Adipocyte (in vitro differentiated cells): Measurements from ENCODE around the gene NEK2.
"Not testable (repeated sequence)": the region's sequence is repeated elsewhere in the genome, so short reads cannot be mapped to it uniquely, and the experiment has no call there.

Experiments used
- DNase-seq: peaks from one replicate; pipeline ENCODE4 v3.0.0-alpha.2; 2015; ENCODE audit warnings: low read depth
- H3K27me3 ChIP-seq: replicated peaks from 2 replicates; pipeline ENCODE4 v1.7.0; 2013; ENCODE audit warnings: mild to moderate bottlenecking, low read length, moderate library complexity; ENCODE audit not compliant: control insufficient read depth, insufficient read depth
- H3K36me3 ChIP-seq: 2 replicates; pipeline ENCODE4 v1.7.0; 2013; ENCODE audit warnings: low read length, mild to moderate bottlenecking, moderate library complexity; ENCODE audit not compliant: control insufficient read depth, insufficient read depth, severe bottlenecking
- H3K4me1 ChIP-seq: 2 replicates; pipeline ENCODE4 v1.7.0; 2013; ENCODE audit warnings: mild to moderate bottlenecking, low read length, moderate library complexity; ENCODE audit not compliant: control insufficient read depth, insufficient read depth
- H3K4me3 ChIP-seq: 2 replicates; pipeline ENCODE4 v1.7.0; 2013; ENCODE audit warnings: mild to moderate bottlenecking, low read length, moderate library complexity
- H3K9ac ChIP-seq: 2 replicates; pipeline ENCODE4 v1.7.0; 2013; ENCODE audit warnings: mild to moderate bottlenecking, low read length, moderate library complexity
- H3K9me3 ChIP-seq: 2 replicates; pipeline ENCODE4 v1.7.0; 2013; ENCODE audit warnings: mild to moderate bottlenecking, low read length, moderate library complexity; ENCODE audit not compliant: control insufficient read depth

NEK2 gene

GRCh38 chr1:211675230-211676105, at the start of gene NEK2:
Gene NEK2, minus strand, starts transcription at chr1:211675621. Its CDS starts 142 bp downstream, at chr1:211675479.
- H3K36me3 ChIP-seq = no peaks in the 10 kb centered on the region
- H3K4me1 ChIP-seq = peaks cover 4% of the 10 kb centered on the region
- H3K27me3 ChIP-seq = no peaks in the 10 kb centered on the region
- peak within 1 kb of the TSS; percentile 94 for H3K4me3 ChIP-seq
- peak; percentile 95 for DNase-seq
- H3K9ac ChIP-seq = peak within 1 kb of the TSS; percentile 59
- no peaks in the 10 kb centered on the region for H3K9me3 ChIP-seq

- H3K36me3 ChIP-seq = no peaks in the 10 kb centered on the region
- peaks cover 5% of the 10 kb centered on the region for H3K27me3 ChIP-seq
- no peak overlapping the region for H3K9ac ChIP-seq
- H3K4me3 ChIP-seq = no peak overlapping the region
- no peak for DNase-seq
- H3K4me1 ChIP-seq = peaks cover 5% of the 10 kb centered on the region
- H3K9me3 ChIP-seq = no peaks in the 10 kb centered on the region
Measured at GRCh38 chr1:211724687-211725196, 49.3 kb upstream of the NEK2 start.

GRCh38 chr1:211723273-211723672, 47.9 kb upstream of the NEK2 start:
- H3K9me3 ChIP-seq = no peaks in the 10 kb centered on the region
- H3K9ac ChIP-seq = no peak overlapping the region
- no peak for DNase-seq
- H3K36me3 ChIP-seq = no peaks in the 10 kb centered on the region
- H3K27me3 ChIP-seq = peaks cover 5% of the 10 kb centered on the region
- H3K4me3 ChIP-seq = no peak overlapping the region
- H3K4me1 ChIP-seq = peaks cover 5% of the 10 kb centered on the region

GRCh38 chr1:211722277-211723175, 47.1 kb upstream of the NEK2 start:
- peak; percentile 34 for DNase-seq
- Histone ChIP-seq H3K4me1 (peaks cover 5% of the 10 kb centered on the region), H3K36me3 (no peaks in the 10 kb centered on the region), H3K9ac (no peak overlapping the region), H3K4me3 (no peak overlapping the region), H3K27me3 (peaks cover 5% of the 10 kb centered on the region), H3K9me3 (no peaks in the 10 kb centered on the region)

- not testable (repeated sequence) for H3K9ac ChIP-seq, DNase-seq, H3K27me3 ChIP-seq, H3K4me3 ChIP-seq, H3K9me3 ChIP-seq, H3K36me3 ChIP-seq, H3K4me1 ChIP-seq
Measured at GRCh38 chr1:211716555-211716954, 41.1 kb upstream of the NEK2 start.

- Histone ChIP-seq H3K9ac (no peak overlapping the region), H3K27me3 (peaks cover under 1% of the 10 kb centered on the region), H3K4me1 (no peaks in the 10 kb centered on the region), H3K9me3 (no peaks in the 10 kb centered on the region), H3K36me3 (no peaks in the 10 kb centered on the region), H3K4me3 (no peak overlapping the region)
- no peak for DNase-seq
Measured at GRCh38 chr1:211715971-211716370, 40.5 kb upstream of the NEK2 start.

- Histone ChIP-seq H3K4me1 (no peaks in the 10 kb centered on the region), H3K9me3 (no peaks in the 10 kb centered on the region), H3K27me3 (no peaks in the 10 kb centered on the region), H3K9ac (no peak overlapping the region), H3K36me3 (no peaks in the 10 kb centered on the region), H3K4me3 (no peak overlapping the region)
- no peak for DNase-seq
Measured at GRCh38 chr1:211714154-211714553, 38.7 kb upstream of the NEK2 start.

GRCh38 chr1:211713231-211713630, 37.8 kb upstream of the NEK2 start:
- Histone ChIP-seq H3K27me3 (no peaks in the 10 kb centered on the region), H3K36me3 (no peaks in the 10 kb centered on the region), H3K4me3 (no peak overlapping the region), H3K9me3 (no peaks in the 10 kb centered on the region), H3K4me1 (no peaks in the 10 kb centered on the region), H3K9ac (no peak overlapping the region)
- no peak for DNase-seq

- H3K27me3 ChIP-seq = no peaks in the 10 kb centered on the region
- no peak overlapping the region for H3K4me3 ChIP-seq
- H3K36me3 ChIP-seq = no peaks in the 10 kb centered on the region
- no peak for DNase-seq
- H3K9me3 ChIP-seq = no peaks in the 10 kb centered on the region
- no peak overlapping the region for H3K9ac ChIP-seq
- H3K4me1 ChIP-seq = no peaks in the 10 kb centered on the region
Measured at GRCh38 chr1:211711315-211711705, 35.9 kb upstream of the NEK2 start.

GRCh38 chr1:211710566-211711314, 35.3 kb upstream of the NEK2 start:
- Histone ChIP-seq H3K4me3 (no peak overlapping the region), H3K36me3 (no peaks in the 10 kb centered on the region), H3K27me3 (no peaks in the 10 kb centered on the region), H3K9me3 (no peaks in the 10 kb centered on the region), H3K9ac (no peak overlapping the region), H3K4me1 (no peaks in the 10 kb centered on the region)
- DNase-seq = no peak
